LHCN-M2 (cell line): Measurements from ENCODE around the gene KRTAP10-11. TPM values are rescaled to one million over a fixed set of nuclear protein-coding genes. Genes with fewer than 3 reads are reported as not detected.
"Not testable (repeated sequence)": the region's sequence is repeated elsewhere in the genome, so short reads cannot be mapped to it uniquely, and the experiment has no call there.

ENCODE experiments used
- DNase-seq: peaks from one replicate; pipeline ENCODE4 v3.0.0-alpha.2; 2012; ENCODE audit warnings: low read depth
- polyA plus RNA-seq: library from polyadenylated mRNA; unstranded; fragments of >200 nt; gene quantifications from one replicate; pipeline ENCODE4 v1.2.1, GENCODE V29; 2012; ENCODE audit warnings: missing spikeins
- total RNA-seq: library from RNA; depleted of rRNA; stranded (reverse); fragments of >200 nt; gene quantifications from 2 replicates; pipeline ENCODE4 v1.2.3, GENCODE V29; 2014; rRNA removed

The KRTAP10-11 gene
- not detected in 2 replicates for total RNA-seq
- not detected for polyA plus RNA-seq

DNA sequence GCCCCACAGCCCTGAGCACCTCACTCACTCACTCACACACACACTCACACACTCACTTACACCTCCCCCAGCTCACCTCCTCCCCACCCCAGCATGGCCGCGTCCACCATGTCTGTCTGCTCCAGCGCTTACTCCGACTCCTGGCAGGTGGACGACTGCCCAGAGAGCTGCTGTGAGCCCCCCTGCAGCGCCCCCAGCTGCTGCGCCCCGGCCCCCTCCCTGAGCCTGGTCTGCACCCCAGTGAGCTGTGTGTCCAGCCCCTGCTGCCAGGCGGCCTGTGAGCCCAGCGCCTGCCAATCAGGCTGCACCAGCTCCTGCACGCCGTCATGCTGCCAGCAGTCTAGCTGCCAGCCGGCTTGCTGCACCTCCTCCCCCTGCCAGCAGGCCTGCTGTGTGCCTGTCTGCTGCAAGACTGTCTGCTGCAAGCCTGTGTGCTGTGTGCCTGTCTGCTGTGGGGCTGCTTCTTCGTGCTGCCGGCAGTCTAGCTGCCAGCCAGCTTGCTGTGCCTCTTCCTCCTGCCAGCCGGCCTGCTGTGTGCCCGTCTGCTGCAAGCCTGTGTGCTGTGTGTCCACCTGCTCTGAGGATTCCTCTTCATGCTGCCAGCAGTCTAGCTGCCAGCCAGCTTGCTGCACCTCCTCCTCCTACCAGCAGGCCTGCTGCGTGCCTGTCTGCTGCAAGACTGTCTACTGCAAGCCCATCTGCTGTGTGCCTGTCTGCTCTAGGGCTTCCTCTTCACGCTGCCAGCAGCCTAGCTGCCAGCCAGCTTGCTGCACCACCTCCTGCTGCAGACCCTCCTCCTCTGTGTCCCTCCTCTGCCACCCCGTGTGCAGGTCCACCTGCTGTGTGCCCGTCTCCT, at the start of gene KRTAP10-11:
Gene KRTAP10-11 (plus strand): TSS at position 49 of the 856 bp plus-strand sequence. CDS start 45 bp downstream, at position 94.
- DNase-seq, result not testable (repeated sequence)

DNA sequence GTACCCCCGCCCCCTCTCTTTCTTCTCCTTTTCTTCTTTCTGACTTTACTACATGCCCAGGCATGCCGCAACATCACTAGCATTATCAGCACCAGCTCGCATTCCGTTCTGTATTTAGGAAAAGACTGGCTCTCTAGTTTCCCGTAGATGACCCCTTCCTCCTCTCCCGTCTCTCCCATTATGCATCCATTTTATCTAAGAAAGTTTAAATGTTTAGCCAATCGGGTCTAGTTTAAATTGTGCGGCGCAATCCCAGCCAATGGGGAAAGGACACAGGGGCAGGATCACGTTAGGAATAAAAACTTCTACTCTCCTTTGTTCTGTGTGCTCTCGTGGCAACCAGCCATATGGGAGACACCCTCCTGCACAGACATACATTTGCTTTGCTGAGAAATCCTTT, 48.2 kb upstream of the KRTAP10-11 start:
- no peak for DNase-seq

- DNase-seq, result no peak
Observed at GRCh38 chr21:44599264-44600029, 46.8 kb upstream of the KRTAP10-11 start.

- not testable (repeated sequence) for DNase-seq
Observed at GRCh38 chr21:44600118-44600978, 45.9 kb upstream of the KRTAP10-11 start, which contains the start of gene KRTAP10-7. Gene KRTAP10-7, plus strand, starts transcription at chr21:44600597. Its CDS starts 25 bp downstream, at chr21:44600622.

GRCh38 chr21:44601091-44601490, 45.1 kb upstream of the KRTAP10-11 start:
- peak; percentile 29 for DNase-seq

DNA sequence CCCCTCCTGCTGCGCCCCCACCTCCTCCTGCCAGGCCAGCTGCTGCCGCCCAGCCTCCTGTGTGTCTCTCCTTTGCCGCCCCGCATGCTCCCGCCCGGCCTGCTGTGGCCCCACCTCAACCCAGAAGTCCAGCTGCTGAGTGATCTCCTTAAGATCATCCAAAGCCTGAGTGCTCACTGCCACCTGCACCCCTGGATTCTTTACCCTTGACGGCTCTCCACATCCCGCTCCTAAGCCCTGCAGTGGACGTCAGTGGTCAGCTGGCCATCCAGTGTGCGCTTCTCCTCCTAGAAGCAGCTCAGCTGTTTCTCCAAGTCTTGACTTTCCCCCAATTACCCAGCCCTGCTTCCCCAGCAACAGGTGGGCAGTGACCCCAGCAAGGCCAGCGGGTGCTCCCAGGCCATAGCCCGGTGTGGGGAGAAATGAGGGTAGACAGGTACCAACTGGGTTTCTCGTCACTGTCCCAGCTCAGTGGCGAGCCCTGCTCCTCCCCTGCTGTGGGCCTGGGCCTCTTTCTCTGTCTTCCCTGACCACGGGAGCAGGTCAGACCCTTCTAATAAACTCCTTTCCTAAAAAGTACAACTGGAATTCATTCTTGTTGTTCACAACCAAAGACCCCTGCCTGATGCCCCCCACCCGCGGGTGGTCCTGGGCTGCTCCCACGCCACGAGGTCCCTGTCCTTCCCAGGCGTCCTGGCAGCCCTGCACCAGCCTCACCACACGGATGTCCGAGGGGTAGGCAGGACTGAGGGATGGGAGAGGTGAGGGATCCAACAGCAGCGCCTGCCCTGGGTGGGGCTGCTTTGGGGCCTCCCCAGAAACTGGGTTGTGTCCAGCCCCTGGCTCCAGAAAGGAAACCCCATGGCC, 44.4 kb upstream of the KRTAP10-11 start:
- DNase-seq, result peak; percentile 6

GRCh38 chr21:44602463-44602850, 43.8 kb upstream of the KRTAP10-11 start:
- no peak for DNase-seq

GRCh38 chr21:44603109-44603875, 42.9 kb upstream of the KRTAP10-11 start:
- no peak for DNase-seq

GRCh38 chr21:44603911-44604310, 42.3 kb upstream of the KRTAP10-11 start:
- DNase-seq, result no peak

- no peak for DNase-seq
Observed at GRCh38 chr21:44606495-44606894, 39.7 kb upstream of the KRTAP10-11 start.

- no peak for DNase-seq
Observed at GRCh38 chr21:44609193-44609592, 37.0 kb upstream of the KRTAP10-11 start.

- not testable (repeated sequence) for DNase-seq
Observed at GRCh38 chr21:44610157-44610843, 35.9 kb upstream of the KRTAP10-11 start.

GRCh38 chr21:44611551-44611950, 34.7 kb upstream of the KRTAP10-11 start:
- DNase-seq, result no peak

DNA sequence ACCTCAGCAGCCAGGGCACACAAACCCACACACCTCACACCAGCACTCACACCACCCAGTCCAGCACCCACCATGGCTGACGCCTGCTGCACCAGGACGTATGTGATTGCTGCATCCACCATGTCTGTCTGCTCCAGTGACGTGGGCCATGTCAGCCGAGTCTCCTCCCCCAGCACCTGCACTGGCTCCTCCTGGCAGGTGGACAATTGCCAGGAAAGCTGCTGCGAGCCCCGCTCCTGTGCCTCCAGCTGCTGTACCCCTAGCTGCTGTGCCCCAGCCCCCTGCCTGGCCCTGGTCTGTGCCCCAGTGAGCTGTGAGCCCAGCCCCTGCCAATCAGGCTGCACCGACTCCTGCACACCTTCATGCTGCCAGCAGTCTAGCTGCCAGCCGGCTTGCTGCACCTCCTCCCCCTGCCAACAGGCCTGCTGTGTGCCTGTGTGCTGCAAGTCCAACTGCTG, 34.2 kb upstream of the KRTAP10-11 start, which contains the start of gene KRTAP10-8:
Gene KRTAP10-8 (plus strand): TSS at position 51 of the 458 bp plus-strand sequence. CDS start 22 bp downstream, at position 73.
- DNase-seq, result no peak

GRCh38 chr21:44612669-44613229, 33.5 kb upstream of the KRTAP10-11 start:
- DNase-seq, result no peak

DNA sequence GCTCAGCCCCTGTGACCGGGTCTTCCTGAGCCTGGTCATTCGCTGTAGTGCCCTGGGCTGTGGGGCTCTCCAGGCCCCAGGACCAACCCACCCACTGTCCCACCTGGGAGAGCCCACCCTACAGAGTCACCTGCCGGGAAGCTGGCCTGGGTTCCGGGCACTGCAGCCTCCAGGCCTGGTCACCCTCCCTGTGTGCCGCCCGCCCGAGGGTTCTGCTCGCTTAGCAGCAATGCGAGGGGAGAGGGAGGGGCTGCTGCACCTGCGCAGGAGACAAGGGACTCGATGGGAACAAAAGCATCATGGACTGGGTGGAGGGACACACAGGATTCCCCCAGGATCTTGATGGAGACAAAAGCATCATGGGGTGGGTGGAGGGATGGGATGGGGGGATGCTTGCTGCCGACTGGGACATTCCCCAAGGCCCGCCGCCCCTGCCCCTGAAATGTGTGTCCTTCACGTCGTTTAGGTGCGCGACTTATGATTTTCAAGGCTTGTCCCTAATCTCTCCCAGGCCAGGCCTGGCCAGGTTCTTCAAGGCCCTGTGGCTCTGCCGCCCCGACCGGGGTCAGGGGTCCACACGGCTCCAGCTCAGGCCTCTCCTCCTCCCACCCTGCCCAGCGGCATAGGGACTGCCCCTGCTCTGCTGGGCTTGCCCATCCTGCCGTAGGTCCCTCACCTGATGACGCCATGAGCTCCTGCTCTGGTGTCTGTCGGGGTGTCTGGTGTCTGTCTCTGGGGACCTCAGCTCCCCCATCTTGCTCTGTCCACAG, 32.6 kb upstream of the KRTAP10-11 start:
- DNase-seq, result no peak

DNA sequence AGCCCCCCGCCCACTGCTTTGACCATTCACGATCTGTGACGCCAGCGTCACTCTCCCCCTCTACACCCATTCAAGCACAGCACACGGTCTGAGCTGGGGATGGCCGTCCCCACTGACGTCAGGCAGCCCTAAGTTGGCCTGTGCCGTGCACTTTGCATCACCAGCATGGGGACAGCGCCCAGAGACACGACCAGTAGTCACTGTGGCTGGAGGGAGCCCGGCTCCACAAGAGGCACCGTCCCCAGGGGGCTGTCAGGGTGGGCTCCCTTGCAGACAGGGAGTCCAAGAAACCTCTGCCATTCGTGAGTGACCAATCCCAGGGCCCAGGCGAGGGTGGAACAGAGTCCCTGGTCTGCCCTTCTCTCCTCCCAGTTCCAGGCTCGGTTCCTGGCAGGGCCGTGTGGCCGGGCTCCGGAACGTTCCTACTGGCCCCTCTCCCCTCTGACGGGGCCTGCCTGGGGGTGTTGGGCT, 32.0 kb upstream of the KRTAP10-11 start:
- DNase-seq, result no peak
